B cell (primary cell): Measurements from ENCODE around the gene CITED2.

Experiments
- CTCF ChIP-seq: fragments of 200-600 bp; IDR thresholded peaks from one replicate; pipeline ENCODE4 v1.8.0; 2022; ENCODE audit warnings: antibody characterized with exemption, mild to moderate bottlenecking
- EZH2 ChIP-seq: IDR thresholded peaks from 2 replicates; pipeline ENCODE4 v1.6.1; 2012; ENCODE audit warnings: borderline replicate concordance, low read depth, mild to moderate bottlenecking, moderate library complexity, low read length; ENCODE audit not compliant: insufficient read depth, poor library complexity, severe bottlenecking

- no peak for TF ChIP-seq CTCF
- no peak for TF ChIP-seq EZH2
Measured at GRCh38 chr6:139344186-139344963, 30.1 kb downstream of the CITED2 start.
